ENCODE results near the gene C12orf75.
"Not testable (repeated sequence)": the region's sequence is repeated elsewhere in the genome, so short reads cannot be mapped to it uniquely, and the experiment has no call there.

Gene C12orf75

DNA sequence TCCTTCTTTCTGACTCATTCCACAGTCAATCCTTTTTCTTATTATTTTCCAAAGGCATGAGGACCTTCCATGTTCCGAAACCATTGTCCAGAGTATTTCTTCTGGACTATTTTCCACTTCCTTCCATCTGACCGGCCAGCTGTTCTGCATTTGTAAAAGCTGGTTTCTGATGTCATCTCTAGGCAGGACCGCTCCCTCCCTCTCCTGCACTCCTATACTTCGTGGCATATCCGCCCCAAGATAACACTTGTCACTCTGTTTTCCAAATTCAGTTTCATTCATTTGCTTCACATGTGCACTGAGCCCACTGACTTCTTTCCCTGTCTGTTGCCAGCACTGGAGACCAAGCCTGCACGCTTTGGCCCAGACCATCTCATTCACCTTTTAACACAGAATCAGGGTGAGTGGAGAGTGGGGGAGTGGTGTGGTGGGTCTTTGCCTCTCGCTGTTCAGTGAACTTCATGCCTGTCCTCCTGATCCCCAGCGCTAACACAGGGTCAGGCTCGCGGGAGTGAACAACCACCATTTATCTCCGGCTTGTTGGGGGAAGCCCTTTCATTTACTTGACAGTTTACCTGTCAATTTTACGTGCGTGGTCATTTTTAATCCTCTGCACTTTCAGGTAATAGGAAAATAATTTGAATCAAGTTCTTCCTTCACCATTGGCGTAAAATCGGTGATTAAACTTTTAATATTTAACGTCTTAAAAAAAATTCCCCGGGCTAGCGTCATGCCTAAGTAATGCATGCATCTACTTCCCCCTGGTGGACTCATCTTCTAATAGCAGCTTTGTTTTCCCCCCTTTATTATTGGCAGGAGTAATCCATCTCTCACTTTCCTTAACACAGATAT, 52.5 kb downstream of the C12orf75 start:
- DNase-seq = peak; percentile 73

DNA sequence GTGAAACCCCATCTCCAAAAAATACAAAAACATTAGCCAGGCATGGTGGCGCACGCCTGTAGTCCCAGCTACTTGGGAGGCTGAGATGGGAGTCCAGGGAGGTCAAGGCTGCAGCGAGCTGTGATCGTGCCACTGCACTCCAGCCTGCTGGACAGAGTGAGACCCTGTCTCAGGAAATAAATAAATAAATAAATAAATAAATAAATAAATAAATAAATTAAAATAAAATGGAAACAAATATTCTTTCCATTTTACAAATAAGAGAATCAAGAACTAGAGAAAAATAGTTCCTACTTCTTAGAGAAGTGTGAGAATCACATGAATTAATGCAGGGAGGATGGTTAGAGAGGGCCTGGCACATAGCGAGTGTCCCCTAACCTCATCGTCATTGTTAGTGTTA, 53.7 kb downstream of the C12orf75 start:
- no peak for DNase-seq

DNA sequence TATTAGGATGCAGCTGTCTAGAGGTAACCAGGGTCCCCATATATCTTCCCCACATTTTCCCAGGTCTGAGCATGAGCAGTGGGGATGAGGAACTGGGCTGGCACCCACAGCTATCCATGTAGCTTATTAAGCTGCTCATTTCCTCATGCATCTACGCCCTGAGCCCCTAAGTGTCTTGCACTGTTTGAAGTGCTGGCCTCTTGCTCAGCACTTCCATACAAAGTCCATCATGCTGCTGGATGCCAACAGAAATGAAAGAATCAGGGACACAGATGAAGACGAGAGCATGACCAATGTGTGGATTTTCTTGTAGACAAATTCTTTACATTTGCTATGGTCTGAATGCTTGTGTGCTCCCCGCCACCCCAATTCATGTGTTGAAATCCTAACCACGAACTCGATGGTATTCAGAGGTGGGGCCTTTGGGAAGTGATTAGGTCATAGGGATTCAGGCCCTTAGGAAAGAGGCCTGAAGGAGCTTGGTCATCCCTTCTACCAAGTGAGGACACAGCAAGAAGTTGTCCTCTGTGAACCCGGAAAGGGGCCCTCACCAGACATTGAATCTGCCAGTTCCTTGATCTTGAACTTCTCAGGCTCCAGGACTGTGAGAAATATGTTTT, 54.5 kb downstream of the C12orf75 start:
- no peak for DNase-seq

DNA sequence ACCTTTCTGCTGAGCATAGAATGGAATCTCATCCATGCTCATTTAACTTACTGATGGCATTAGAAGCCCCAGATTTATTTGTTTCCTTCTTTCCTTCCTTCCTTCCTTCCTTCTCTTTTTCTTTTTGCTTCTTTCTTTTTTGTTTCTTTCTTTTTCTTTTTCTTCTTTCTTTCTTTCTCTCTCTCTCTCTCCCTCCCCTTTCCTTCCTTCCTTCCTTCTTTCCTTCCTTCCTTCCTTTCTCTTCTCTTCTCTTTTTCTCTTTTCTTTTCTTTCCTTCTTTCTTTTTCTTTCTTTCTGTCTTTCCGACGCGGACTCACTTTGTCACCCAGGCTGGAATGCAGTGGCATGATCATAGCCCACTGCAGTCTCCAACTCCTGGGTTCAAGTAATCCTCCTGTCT, 55.9 kb downstream of the C12orf75 start:
- no peak for DNase-seq

DNA sequence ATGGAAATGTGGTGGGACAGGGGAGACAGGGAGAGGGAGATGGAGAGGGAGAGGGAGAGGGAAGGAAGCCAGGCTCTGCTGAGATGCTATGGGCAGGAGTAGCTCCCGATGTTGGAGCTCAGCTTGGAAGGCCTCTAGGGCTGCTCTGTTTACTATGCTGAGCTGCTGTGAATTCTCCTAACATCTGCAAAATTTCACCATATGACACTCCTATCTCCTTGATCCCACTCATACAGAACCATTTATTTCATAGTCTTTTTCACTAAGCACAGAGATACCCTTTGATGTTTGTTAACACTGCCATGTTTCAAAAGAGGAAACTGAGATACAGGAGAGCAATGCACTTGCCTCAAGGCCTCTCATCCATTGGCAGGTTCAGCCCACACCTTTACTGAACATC, 60.7 kb downstream of the C12orf75 start:
- no peak for DNase-seq

DNA sequence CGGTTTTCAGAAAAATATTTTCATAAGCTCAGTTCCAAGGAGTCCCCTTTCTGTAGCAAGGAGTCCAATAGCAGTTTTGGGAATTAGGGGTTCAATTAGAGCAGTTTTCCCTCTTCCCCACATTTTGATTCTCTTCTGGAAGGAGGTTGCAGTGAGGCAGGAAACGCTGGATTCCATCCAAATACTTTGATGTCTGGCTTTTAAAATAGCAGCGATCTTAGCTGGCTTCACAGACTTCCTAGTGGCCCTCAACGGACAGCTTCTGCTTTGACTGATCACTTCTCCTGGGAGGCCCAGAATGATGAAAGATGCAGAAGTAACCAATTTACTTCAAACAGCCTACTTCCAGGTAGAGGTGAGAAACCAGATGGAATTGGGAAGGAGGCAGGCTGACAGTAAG, 63.1 kb downstream of the C12orf75 start:
- DNase-seq = no peak

DNA sequence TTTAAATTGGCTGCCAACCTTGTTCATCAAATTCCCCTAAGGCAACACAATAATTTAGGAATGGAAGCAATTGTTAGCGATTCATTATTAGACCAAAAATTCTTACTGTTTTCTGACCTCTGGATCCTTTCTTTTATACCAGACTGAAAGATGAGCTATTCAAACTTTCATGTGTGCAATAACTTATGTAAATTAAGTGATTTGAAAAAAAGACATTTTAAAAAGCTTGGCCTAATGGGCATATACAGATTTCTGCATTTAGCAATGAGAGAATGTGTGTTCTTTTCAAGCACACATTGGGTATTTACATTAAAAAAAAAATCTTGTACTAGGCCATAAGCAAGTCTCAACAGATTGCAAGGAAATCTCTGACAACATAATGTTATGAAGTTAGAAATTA, 65.5 kb downstream of the C12orf75 start:
- DNase-seq = no peak

DNA sequence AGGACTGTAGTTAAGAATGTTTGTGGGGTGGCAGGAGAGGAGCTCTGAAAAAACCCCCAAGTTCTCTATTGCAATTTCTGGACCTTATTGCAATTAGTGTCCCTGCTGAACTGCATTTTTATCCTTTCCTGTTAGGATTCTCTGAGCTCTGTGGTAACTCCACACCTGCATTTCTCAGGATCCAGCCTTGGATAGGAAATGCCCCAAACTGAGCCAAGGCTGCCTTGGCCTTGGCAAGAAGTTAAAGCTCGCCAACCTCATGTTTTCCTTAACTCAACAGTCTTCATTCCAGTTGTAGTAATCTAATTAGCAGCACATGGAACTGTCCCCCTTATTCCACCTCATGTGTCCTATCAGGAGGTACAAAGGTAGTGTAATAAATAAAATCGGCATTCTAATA, 66.5 kb downstream of the C12orf75 start:
- DNase-seq = no peak

DNA sequence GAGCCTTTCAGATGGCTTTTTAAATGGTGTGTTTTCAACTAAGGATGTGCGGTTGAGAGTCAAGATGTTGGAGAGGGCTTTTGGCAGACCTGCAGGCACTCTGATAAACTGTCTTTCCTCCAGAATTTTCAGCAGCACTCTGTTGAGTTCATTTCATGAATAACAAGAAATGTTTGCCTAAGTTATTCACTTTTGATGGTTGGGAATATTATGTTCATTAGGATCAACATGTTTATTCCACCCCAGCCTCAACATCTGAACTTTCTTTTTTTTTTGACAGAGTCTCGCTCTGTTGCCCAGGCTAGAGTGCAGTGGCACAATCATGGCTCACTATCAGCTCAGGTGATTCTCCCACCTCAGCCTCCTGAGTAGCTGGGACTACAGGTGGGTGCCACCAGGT, 68.4 kb downstream of the C12orf75 start:
- no peak for DNase-seq

DNA sequence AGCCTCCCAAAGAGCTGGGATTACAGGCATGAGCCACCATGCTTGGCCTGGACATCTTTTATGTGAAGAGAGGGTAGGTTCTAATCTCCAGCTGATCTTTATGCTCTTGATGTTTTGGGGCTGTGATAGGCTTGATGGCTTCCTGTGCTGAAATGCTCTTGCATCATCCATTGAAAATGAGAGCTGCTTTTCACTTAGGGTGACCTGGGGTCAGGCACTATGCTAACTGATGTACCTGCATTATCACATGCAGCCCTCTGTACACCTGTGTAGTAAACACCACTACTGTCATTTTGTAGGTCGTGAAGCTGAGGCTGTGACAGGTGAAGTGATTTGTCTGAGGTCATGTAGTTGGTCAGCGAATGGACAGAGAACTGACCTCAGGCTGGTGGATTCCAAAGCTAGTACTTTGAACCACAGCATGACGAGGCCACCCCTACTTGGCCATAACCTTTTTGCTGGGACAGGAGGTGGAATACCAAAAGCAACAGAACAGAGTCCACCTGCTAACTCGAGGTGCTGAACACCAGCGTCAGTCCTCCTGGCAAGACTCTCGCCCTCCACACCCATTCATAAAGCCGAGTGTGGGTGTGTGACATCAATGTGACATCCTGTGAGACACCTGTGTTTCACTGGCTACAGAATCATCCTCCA, 69.1 kb downstream of the C12orf75 start:
- no peak for DNase-seq

DNA sequence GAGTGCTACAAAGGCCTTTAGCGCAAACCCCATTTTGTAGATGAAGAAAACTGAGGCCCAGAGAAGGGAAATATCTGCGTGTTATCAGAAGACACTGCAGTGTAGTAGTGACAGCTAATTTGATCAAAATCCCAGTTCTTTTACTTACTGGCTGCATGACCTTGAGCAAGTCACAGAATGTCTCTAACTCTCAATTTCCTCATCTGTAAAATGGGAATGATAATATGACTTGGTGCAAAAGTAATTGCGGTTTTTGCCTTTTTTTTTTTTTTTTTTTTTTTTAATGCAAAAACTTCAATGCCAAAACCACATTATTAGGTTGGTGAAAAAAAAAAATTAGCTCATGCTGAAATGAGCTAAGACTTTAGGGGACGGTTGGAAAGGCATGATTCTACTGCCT, 69.7 kb downstream of the C12orf75 start:
- no peak for DNase-seq

DNA sequence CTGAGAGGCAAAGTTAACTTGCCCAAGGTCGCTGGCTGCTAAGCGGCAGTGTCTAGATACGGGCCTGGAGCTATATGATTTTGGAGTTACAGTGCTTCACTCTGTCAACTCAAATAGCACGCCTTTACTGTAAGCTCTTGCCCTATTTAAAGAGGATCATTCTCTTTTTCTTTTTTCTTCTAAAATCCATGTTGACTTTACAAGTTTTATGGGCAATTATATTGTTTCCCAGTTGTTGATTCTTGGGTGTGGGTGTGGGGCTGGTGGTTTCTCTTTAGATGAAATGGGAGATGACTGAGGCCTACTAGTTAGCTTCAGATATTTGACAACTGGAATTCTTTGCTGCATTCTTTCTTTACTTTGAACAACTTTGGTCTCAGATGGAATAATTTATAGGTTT, 70.7 kb downstream of the C12orf75 start:
- no peak for DNase-seq

DNA sequence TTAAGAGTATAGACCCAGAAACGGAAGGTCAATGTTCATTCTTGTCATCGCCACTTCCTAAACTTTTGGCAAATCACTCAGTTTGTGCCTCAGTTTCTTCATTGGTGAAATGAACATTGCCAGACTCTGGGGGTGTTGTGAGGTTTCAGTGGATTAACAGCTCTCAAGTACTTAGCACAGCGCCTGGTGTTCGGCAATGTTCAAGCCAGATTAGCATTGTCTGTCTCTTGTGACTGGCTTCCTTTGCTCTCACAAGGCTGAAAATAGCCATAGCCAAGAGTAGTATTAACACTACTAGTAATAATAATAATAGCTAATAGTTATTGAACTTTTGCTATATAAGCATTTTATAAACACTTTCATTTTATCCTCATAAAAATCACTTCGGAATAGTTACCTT, 71.9 kb downstream of the C12orf75 start:
- no peak for DNase-seq

DNA sequence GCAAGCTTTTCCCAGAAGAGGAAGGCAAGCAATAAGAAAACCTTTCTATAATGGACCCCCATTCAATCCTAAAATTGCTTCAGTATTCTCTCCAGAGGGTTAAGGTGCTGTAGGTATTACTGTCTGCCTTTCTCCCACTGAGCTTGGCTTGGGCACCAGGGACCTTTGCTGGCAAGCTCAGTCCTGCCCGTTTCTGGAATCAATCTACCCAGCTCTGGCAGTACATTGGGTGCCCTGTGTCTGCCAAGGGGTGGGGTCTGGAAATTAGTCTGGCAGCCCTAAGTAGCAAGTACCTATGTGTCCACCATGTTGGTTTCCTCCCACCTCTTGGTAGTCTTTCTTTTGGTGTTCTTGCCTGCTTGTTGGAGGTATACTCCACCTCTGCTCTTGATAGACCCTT, 72.6 kb downstream of the C12orf75 start:
- no peak for DNase-seq

DNA sequence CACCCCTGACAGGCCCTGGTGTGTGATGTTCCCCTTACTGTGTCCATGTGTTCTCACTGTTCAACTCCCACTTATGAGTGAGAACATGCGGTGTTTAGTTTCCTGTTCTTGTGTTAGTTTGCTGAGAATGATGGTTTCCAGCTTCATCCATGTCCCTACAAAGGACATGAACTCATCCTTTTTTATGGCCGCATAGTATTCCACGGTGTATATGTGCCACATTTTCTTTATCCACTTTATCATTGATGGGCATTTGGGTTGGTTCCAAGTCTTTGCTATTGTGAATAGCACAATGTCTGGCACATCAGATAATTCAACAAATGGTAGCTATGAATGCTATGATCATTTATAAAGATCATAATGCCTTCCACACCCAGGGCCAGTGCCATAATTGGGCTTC, 73.6 kb downstream of the C12orf75 start:
- DNase-seq = not testable (repeated sequence)

DNA sequence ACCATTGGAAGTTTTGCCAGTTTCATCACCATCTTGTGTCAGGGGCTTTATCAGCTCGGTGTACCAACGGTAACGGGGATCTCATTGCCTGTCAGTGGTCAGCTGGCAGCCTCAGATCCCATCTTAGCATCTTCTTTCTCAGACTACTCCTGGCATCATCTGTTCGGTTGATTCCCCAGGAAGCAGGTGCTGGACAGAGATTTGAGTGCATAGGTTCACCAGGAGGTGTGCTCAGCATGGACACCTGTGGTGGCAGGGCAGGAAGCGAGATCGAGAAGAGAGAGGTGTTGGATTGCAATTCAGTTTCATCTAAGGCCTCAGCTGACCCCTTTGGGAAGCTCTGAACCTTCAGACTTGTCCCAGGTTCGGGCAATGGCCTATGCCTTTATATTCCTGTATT, 76.0 kb downstream of the C12orf75 start:
- no peak for DNase-seq

DNA sequence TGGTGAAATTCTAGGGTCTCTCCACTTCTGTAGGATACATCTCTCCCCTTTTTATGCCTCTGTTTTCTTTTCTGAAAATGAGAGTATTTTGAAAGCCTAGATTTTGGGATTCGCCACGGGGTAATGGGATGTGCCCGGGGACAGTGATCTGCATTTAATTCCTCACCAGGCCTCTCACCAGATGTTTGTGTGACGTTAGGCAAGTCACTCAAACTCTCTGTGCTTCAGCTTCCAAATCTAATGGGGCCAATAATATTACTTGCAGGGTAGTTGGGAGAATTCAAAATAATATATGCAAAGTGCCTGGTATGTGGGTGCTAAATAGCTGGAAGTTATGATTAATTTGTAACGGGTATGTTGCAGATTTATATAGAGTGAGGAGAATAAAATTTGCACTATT, 78.8 kb downstream of the C12orf75 start:
- DNase-seq = no peak

DNA sequence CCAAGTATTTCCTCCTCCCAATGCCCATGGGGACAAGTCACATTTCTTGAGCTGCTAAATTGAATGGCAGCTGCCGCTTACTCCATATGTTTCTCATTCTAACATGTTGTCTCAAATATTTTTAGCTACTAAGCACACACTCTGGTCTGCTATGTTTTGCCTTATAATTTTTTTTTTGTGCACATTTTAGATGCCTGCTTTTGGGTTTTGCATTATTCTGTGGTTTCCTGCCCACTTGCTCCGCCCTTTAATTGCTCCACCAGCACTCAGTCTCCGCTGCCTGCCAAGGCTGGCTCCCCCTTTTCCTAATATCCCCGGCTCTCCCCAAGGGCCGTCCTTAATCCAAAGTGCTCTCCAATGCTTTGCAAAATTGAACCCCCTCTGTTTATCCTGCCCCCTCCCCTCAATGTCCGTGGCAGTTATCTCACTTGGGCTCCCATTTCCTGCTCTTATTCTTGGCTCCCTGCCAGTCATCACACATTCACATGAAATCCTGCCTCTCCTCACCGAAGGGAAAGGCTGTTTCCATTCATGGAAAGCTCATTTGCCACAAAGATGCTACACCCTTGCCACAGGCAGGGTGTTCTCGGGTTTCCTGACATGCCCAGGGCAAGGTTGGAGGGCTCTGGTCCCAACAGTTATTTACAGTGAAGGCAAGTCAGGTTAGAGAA, 79.4 kb downstream of the C12orf75 start:
- DNase-seq = peak; percentile 98

DNA sequence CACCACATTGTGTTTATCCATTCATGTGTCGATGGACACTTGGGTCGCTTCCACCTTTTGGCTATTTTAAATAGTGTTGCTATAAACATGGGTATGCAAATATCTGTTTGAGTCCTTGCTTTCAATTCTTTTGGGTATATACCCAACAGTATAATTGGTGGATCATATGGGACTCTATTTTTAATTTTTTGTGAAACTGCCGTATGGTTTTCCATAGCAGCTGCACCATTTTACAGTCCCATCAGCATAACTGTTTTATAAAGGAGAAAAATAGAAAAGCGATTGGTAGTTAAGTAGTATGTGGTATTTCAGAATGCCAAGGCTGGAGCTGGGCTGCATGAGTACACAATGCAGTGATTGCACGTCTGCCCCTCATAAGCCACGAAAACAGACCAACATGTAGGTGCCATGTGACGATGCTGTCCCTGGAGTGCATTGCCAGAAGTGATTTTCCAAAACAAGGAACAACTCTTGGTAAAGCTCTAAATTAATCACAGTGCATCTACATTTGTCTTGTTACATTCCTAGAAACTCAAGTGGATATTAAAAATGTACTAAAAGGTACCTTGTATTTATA, 83.5 kb downstream of the C12orf75 start:
- DNase-seq = no peak

DNA sequence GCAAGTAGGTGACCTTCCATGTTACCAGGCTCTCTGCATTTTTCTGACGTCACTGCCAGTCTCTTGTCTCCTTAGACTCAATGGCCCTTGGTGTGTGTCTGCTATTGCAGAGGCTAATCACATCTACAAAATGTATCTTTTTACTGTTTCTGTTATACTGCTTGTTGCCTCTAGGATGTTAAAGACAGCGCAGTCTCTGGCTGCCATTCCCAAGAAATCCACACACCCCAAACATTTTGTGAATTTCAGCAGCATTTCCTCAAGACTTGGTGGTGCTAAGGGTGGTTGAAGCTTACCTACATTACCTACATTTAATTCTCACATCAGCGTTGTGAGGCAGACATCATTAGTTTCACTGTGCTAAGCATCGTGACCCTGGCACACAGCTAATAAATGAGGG, 87.2 kb downstream of the C12orf75 start:
- DNase-seq = no peak

DNA sequence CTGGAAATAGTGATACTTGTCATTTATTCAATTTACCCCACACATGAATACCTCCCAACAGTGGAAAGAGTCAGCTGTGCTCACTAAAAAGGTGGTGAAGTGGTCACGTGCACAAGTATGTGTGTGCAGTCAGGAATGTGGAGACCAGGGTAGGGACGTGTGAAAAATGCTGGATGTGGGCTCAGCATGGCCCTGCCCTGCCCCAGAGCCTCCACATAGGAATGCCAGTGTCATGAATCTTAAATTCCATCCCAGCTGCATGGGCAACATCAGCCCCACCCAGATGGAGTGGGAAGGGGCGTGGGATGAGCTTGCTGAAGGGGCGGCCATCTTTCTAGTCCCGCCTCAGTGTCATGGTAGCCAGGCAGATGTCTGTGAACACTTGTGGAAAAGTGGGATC, 87.7 kb downstream of the C12orf75 start:
- no peak for DNase-seq

DNA sequence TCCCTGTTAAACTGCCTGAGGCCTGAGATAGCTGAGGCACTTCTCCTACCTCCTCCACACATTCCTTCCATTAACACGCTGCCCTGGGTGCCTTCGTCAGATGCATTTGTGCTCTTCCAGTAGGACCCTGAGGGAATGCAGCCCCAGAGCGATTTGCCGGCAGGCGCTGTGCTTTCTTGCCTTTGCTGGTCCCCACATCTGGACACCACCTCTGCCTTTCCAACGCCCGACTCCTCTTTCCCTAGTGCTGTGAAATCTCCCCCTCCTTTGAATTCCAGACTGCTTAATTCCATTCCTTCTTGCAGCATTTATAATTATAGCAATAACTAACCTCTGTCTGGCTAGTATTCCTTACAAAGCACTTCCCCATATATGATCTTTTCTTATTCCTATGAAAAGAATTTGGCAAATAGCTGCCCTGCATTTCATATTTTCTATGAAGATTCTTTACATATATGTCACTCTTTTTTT, 88.4 kb downstream of the C12orf75 start:
- no peak for DNase-seq

DNA sequence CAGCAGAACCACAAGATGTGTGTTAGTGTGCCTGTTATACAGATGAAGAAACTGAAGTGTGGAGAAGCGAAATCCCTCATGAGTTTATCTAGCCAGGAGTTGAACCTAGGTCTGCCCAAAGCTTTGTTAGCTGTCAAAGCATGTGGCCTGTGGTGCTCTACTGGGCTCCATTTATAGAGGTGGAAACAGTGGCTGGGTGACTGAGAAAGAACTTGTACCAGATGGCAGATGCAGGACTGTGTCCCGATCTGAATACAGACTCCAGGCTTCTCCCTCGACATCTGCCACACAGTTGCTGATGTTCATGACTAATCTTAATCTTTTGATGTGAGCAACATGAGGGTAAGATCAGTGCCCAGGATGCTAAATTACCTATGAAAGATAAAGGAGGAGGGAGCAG, 89.1 kb downstream of the C12orf75 start:
- no peak for DNase-seq

Data from NCI-H1105 treated with DMSO at 0.1 percent for 48 hours (cell line).